SK-N-SH (cell line): ENCODE measurements around the gene C1QTNF9. TPM values are rescaled to one million over a fixed set of nuclear protein-coding genes. Genes with fewer than 3 reads are reported as not detected.

Experiments used
- CTCF ChIA-PET: fragments of 300-600, 350-600 bp; formaldehyde crosslinking; extraction: SDS; loops from one replicate; lab custom pipeline; 2021; lab: Yijun Ruan, JAX
- POLR2A ChIA-PET: fragments of 350-600 bp; sonication (Branson Sonifier 250); formaldehyde crosslinking; extraction: SDS; loops from one replicate; lab custom pipeline; 2020; ENCODE audit warnings: antibody characterized with exemption, inconsistent platforms; lab: Yijun Ruan, JAX
- DNase-seq: peaks from one replicate; pipeline ENCODE4 v3.0.0; 2012
- H2AFZ ChIP-seq: fragments of 200-600 bp; sonication (generic); 2 replicates; pipeline ENCODE4 v1.8.1; 2016; ENCODE audit warnings: antibody characterized with exemption, mild to moderate bottlenecking, low read depth
- H3F3A ChIP-seq: fragments of 200-600 bp; sonication (generic); replicated peaks from 2 replicates; pipeline ENCODE3; 2016; ENCODE audit warnings: antibody characterized with exemption, mild to moderate bottlenecking; ENCODE audit not compliant: insufficient read depth
- H3K27ac ChIP-seq, 2 experiments: fragments of 200-500 bp in 1 of 2; fragments of 200-600 bp in 1 of 2; sonication (Bioruptor generic) in 1 of 2; sonication (generic), shearing (Covaris generic) in 1 of 2; 2 replicates each; pipeline versions ENCODE4 v1.5.1 to v1.6.1; 2014 to 2016; ENCODE audit warnings: low read depth in 2 of 2, inconsistent platforms in 1 of 2, low read length in 1 of 2, mild to moderate bottlenecking in 1 of 2, mixed read lengths in 1 of 2
- H3K27me3 ChIP-seq: fragments of 200-600 bp; sonication (generic), shearing (Covaris generic); 2 replicates; pipeline ENCODE4 v1.6.1; 2016; ENCODE audit warnings: mixed run types; ENCODE audit not compliant: insufficient read depth
- H3K36me3 ChIP-seq, 2 experiments: fragments of 200-500 bp in 1 of 2; fragments of 200-600 bp in 1 of 2; sonication (Bioruptor generic) in 1 of 2; sonication (generic) in 1 of 2; replicated peaks in 1 of 2; 2 replicates each; pipeline versions ENCODE3 to v1.5.1; 2014 to 2016; ENCODE audit warnings: low read length in 1 of 2, mild to moderate bottlenecking in 1 of 2; ENCODE audit not compliant: insufficient read depth in 2 of 2, control insufficient read depth in 1 of 2
- H3K4me1 ChIP-seq, 2 experiments: fragments of 200-500 bp in 1 of 2; fragments of 200-600 bp in 1 of 2; sonication (Bioruptor generic) in 1 of 2; sonication (generic), shearing (Covaris generic) in 1 of 2; 2 replicates each; pipeline versions ENCODE4 v1.5.1 to v1.6.1; 2014 to 2016; ENCODE audit warnings: low read depth in 1 of 2, low read length in 1 of 2, mixed run types in 1 of 2; ENCODE audit not compliant: insufficient read depth in 2 of 2, control insufficient read depth in 1 of 2
- H3K4me2 ChIP-seq: fragments of 200-600 bp; sonication (generic), shearing (Covaris generic); 2 replicates; pipeline ENCODE4 v1.6.1; 2017; ENCODE audit warnings: mixed run types
- H3K4me3 ChIP-seq, 2 experiments: fragments of 200-500 bp in 1 of 2; fragments of 200-600 bp in 1 of 2; sonication (Bioruptor generic) in 1 of 2; sonication (generic), shearing (Covaris generic) in 1 of 2; 2 replicates each; pipeline versions ENCODE4 v1.5.1 to v1.8.1; 2014 to 2016; ENCODE audit warnings: low read depth in 2 of 2, inconsistent platforms in 1 of 2, low read length in 1 of 2, mild to moderate bottlenecking in 1 of 2, mixed read lengths in 1 of 2, moderate library complexity in 1 of 2
- H3K79me2 ChIP-seq: fragments of 200-600 bp; sonication (generic); 2 replicates; pipeline ENCODE4 v1.8.1; 2017; ENCODE audit warnings: mild to moderate bottlenecking; ENCODE audit not compliant: insufficient read depth
- H3K9ac ChIP-seq: fragments of 200-600 bp; sonication (generic); 2 replicates; pipeline ENCODE4 v1.6.1; 2017; ENCODE audit warnings: mixed run types
- H3K9me2 ChIP-seq: fragments of 200-600 bp; sonication (generic); 2 replicates; pipeline ENCODE4 v1.6.1; 2017; ENCODE audit warnings: mixed run types
- H3K9me3 ChIP-seq: fragments of 200-600 bp; sonication (generic); 2 replicates; pipeline ENCODE4 v1.6.1; 2017; ENCODE audit warnings: mixed run types, mild to moderate bottlenecking, moderate library complexity
- H4K20me1 ChIP-seq: fragments of 200-600 bp; sonication (generic); 2 replicates; pipeline ENCODE4 v1.6.1; 2017; ENCODE audit warnings: mild to moderate bottlenecking, mixed run types; ENCODE audit not compliant: insufficient read depth
- CHD2 ChIP-seq: fragments of 150-350 bp; IDR thresholded peaks from 2 replicates; pipeline ENCODE4 v1.6.1; 2018; ENCODE audit warnings: low read length; ENCODE audit not compliant: partially characterized antibody
- EP300 ChIP-seq, 2 experiments: IDR thresholded peaks; 2 replicates each; pipeline versions ENCODE4 v1.4.0 to v1.6.1; 2012; ENCODE audit warnings: borderline replicate concordance in 1 of 2, low read depth in 1 of 2, low read length in 1 of 2
- FOSL2 ChIP-seq: IDR thresholded peaks from 2 replicates; pipeline ENCODE4 v1.4.0; 2012; ENCODE audit warnings: low read depth, mild to moderate bottlenecking, moderate library complexity, borderline replicate concordance
- FOXJ3 ChIP-seq: sonication (generic); formaldehyde crosslinking; IDR thresholded peaks from 2 replicates; pipeline ENCODE4 v1.5.1; 2020; ENCODE audit warnings: mild to moderate bottlenecking, missing genetic modification reagents
- GABPA ChIP-seq: IDR thresholded peaks from 2 replicates; pipeline ENCODE4 v1.4.0; 2012; ENCODE audit warnings: low read depth, mild to moderate bottlenecking
- GATA2 ChIP-seq: sonication (generic); formaldehyde crosslinking; IDR thresholded peaks from 2 replicates; pipeline ENCODE4 v1.5.0; 2020; ENCODE audit warnings: mild to moderate bottlenecking, missing genetic modification reagents
- JUND ChIP-seq: IDR thresholded peaks from 2 replicates; pipeline ENCODE4 v1.4.0; 2012
- MEF2A ChIP-seq: IDR thresholded peaks from 2 replicates; pipeline ENCODE4 v1.4.0; 2012; ENCODE audit warnings: low read depth, borderline replicate concordance
- NFIC ChIP-seq: IDR thresholded peaks from 2 replicates; pipeline ENCODE4 v1.4.0; 2012; ENCODE audit warnings: borderline replicate concordance
- NRF1 ChIP-seq: IDR thresholded peaks from 2 replicates; pipeline ENCODE4 v1.6.1; 2012; ENCODE audit warnings: low read depth, mild to moderate bottlenecking, low read length
- RAD21 ChIP-seq: IDR thresholded peaks from 2 replicates; pipeline ENCODE4 v1.6.1; 2012; ENCODE audit warnings: mild to moderate bottlenecking, low read length
- TCF12 ChIP-seq: IDR thresholded peaks from 2 replicates; pipeline ENCODE4 v1.4.0; 2012
- TEAD4 ChIP-seq: IDR thresholded peaks from 2 replicates; pipeline ENCODE4 v1.4.0; 2012; ENCODE audit warnings: mild to moderate bottlenecking, borderline replicate concordance; ENCODE audit not compliant: insufficient read depth
- WGBS: methylation state at CpG from one replicate; pipeline ENCODE4 v1.1.6; 2017; ENCODE audit warnings: low lambda C conversion rate; 5-methylcytosine and 5-hydroxymethylcytosine counted together
- polyA plus RNA-seq, 3 experiments: library from polyadenylated mRNA; depleted of rRNA; stranded (reverse); fragments of >200 nt; gene quantifications; 2 replicates each; pipeline ENCODE4 v1.2.3, GENCODE V29; 2012
- TF ChIP-seq, protein P1 (sequence below): IDR thresholded peaks from 2 replicates; pipeline ENCODE4 v1.4.0; 2012; ENCODE audit warnings: low read depth, borderline replicate concordance
- TF ChIP-seq, protein P2 (sequence below): IDR thresholded peaks from 2 replicates; pipeline ENCODE4 v1.4.0; 2012; ENCODE audit warnings: low read depth
- TF ChIP-seq, protein P3 (sequence below): fragments of 200-600 bp; sonication (generic); IDR thresholded peaks from 2 replicates; pipeline ENCODE4 v1.6.1; 2017; ENCODE audit warnings: antibody characterized with exemption, mild to moderate bottlenecking, moderate library complexity
- TF ChIP-seq, protein P4 (sequence below): IDR thresholded peaks from 2 replicates; pipeline ENCODE4; 2012
- TF ChIP-seq, protein P5 (sequence below): fragments of 150-350 bp; IDR thresholded peaks from 2 replicates; pipeline ENCODE4 v1.6.1; 2016; ENCODE audit warnings: mild to moderate bottlenecking, low read depth, low read length
- TF ChIP-seq, protein P6 (sequence below): IDR thresholded peaks from 2 replicates; pipeline ENCODE4 v1.6.1; 2012; ENCODE audit warnings: mild to moderate bottlenecking, low read depth, low read length, moderate library complexity
- TF ChIP-seq, protein P7 (sequence below): IDR thresholded peaks from 2 replicates; pipeline ENCODE4 v1.4.0; 2012; ENCODE audit warnings: low read depth, borderline replicate concordance

Gene C1QTNF9
- polyA plus RNA-seq, 1 of the 3 experiments (the other 2 are of a cell fraction): not detected

DNA sequence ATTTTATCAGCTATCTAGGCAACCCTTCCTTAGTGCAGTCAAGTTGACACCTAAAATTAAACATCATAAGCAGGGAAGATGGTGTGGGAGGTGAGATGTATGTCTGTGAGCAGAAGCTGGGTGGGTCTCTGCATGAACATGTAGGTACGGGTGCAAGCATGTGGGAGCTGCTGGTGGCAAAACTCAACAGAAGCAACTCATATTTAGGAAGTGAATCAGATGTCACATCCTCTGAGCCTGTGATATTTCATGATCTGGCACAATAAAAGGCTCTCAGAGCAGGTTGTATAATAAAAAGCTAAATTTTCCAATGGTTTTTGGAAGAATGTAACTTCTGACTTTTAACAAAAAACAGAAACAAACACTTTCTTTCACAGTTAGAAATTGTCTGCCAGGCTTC lies 44.4 kb downstream of the C1QTNF9 start (continued):
- TF ChIP-seq EP300 (IDR thresholded peaks at IDR 0.05; ENCODE audit: borderline replicate concordance in 1 of 2, low read depth in 1 of 2, low read length in 1 of 2) (no peak), TCF12 (no peak), FOSL2 (no peak)
- TF ChIP-seq, protein P1, sequence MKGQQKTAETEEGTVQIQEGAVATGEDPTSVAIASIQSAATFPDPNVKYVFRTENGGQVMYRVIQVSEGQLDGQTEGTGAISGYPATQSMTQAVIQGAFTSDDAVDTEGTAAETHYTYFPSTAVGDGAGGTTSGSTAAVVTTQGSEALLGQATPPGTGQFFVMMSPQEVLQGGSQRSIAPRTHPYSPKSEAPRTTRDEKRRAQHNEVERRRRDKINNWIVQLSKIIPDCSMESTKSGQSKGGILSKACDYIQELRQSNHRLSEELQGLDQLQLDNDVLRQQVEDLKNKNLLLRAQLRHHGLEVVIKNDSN: no peak

DNA sequence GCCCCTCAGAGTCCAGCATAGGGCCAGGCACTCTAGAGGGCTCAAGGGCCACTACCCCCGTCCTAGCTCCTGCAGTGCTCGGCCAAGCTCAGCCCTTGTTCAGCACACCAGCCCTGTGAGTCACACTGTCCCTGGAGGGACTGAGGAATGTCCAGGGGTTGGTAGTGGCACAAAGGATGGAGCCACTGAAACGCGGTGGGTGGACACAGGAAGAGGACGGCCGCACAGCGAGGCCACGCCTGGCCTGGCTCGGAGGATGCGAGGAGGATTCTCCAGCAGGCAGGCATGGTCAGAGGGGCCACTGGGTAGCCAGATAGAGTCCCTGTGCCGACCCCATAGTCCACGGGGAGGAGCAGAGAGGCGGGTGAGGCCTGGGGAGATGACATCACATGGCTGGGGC lies 45.7 kb downstream of the C1QTNF9 start:
- TF ChIP-seq GATA2 (CRISPR knock-in tag): no peak
- no peak for TF ChIP-seq NFIC
- TF ChIP-seq, protein P1: no peak
- no peak for TF ChIP-seq CHD2
- TF ChIP-seq JUND: no peak
- TF ChIP-seq, protein P2, sequence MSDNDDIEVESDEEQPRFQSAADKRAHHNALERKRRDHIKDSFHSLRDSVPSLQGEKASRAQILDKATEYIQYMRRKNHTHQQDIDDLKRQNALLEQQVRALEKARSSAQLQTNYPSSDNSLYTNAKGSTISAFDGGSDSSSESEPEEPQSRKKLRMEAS: no peak
- no peak for TF ChIP-seq NRF1
- no peak for TF ChIP-seq GABPA
- TF ChIP-seq, protein P3, sequence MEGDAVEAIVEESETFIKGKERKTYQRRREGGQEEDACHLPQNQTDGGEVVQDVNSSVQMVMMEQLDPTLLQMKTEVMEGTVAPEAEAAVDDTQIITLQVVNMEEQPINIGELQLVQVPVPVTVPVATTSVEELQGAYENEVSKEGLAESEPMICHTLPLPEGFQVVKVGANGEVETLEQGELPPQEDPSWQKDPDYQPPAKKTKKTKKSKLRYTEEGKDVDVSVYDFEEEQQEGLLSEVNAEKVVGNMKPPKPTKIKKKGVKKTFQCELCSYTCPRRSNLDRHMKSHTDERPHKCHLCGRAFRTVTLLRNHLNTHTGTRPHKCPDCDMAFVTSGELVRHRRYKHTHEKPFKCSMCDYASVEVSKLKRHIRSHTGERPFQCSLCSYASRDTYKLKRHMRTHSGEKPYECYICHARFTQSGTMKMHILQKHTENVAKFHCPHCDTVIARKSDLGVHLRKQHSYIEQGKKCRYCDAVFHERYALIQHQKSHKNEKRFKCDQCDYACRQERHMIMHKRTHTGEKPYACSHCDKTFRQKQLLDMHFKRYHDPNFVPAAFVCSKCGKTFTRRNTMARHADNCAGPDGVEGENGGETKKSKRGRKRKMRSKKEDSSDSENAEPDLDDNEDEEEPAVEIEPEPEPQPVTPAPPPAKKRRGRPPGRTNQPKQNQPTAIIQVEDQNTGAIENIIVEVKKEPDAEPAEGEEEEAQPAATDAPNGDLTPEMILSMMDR: no peak
- no peak for TF ChIP-seq EP300 (IDR thresholded peaks at IDR 0.05; ENCODE audit: borderline replicate concordance in 1 of 2, low read depth in 1 of 2, low read length in 1 of 2)
- TF ChIP-seq TEAD4: no peak
- TF ChIP-seq, protein P4, sequence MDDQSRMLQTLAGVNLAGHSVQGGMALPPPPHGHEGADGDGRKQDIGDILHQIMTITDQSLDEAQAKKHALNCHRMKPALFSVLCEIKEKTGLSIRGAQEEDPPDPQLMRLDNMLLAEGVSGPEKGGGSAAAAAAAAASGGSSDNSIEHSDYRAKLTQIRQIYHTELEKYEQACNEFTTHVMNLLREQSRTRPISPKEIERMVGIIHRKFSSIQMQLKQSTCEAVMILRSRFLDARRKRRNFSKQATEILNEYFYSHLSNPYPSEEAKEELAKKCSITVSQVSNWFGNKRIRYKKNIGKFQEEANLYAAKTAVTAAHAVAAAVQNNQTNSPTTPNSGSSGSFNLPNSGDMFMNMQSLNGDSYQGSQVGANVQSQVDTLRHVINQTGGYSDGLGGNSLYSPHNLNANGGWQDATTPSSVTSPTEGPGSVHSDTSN: no peak
- no peak for TF ChIP-seq MEF2A
- no peak for TF ChIP-seq FOXJ3 (CRISPR knock-in tag)
- TF ChIP-seq, protein P5, sequence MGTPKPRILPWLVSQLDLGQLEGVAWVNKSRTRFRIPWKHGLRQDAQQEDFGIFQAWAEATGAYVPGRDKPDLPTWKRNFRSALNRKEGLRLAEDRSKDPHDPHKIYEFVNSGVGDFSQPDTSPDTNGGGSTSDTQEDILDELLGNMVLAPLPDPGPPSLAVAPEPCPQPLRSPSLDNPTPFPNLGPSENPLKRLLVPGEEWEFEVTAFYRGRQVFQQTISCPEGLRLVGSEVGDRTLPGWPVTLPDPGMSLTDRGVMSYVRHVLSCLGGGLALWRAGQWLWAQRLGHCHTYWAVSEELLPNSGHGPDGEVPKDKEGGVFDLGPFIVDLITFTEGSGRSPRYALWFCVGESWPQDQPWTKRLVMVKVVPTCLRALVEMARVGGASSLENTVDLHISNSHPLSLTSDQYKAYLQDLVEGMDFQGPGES: no peak
- TF ChIP-seq RAD21: no peak
- TF ChIP-seq, protein P6, sequence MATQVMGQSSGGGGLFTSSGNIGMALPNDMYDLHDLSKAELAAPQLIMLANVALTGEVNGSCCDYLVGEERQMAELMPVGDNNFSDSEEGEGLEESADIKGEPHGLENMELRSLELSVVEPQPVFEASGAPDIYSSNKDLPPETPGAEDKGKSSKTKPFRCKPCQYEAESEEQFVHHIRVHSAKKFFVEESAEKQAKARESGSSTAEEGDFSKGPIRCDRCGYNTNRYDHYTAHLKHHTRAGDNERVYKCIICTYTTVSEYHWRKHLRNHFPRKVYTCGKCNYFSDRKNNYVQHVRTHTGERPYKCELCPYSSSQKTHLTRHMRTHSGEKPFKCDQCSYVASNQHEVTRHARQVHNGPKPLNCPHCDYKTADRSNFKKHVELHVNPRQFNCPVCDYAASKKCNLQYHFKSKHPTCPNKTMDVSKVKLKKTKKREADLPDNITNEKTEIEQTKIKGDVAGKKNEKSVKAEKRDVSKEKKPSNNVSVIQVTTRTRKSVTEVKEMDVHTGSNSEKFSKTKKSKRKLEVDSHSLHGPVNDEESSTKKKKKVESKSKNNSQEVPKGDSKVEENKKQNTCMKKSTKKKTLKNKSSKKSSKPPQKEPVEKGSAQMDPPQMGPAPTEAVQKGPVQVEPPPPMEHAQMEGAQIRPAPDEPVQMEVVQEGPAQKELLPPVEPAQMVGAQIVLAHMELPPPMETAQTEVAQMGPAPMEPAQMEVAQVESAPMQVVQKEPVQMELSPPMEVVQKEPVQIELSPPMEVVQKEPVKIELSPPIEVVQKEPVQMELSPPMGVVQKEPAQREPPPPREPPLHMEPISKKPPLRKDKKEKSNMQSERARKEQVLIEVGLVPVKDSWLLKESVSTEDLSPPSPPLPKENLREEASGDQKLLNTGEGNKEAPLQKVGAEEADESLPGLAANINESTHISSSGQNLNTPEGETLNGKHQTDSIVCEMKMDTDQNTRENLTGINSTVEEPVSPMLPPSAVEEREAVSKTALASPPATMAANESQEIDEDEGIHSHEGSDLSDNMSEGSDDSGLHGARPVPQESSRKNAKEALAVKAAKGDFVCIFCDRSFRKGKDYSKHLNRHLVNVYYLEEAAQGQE: no peak
- TF ChIP-seq, protein P7, sequence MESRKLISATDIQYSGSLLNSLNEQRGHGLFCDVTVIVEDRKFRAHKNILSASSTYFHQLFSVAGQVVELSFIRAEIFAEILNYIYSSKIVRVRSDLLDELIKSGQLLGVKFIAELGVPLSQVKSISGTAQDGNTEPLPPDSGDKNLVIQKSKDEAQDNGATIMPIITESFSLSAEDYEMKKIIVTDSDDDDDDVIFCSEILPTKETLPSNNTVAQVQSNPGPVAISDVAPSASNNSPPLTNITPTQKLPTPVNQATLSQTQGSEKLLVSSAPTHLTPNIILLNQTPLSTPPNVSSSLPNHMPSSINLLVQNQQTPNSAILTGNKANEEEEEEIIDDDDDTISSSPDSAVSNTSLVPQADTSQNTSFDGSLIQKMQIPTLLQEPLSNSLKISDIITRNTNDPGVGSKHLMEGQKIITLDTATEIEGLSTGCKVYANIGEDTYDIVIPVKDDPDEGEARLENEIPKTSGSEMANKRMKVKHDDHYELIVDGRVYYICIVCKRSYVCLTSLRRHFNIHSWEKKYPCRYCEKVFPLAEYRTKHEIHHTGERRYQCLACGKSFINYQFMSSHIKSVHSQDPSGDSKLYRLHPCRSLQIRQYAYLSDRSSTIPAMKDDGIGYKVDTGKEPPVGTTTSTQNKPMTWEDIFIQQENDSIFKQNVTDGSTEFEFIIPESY: no peak
- Histone ChIP-seq H3K27ac (no peak overlapping the region), H2AFZ (no peak overlapping the region), H3K4me1 (no peaks in the 10 kb centered on the region), H3K79me2 (no peaks in the 10 kb centered on the region), H3K4me2 (no peak overlapping the region), H3K9me2 (no peaks in the 10 kb centered on the region), H4K20me1 (no peaks in the 10 kb centered on the region), H3K4me3 (no peak overlapping the region), H3K9me3 (no peaks in the 10 kb centered on the region), H3K27me3 (no peaks in the 10 kb centered on the region), H3K36me3 (no peaks in the 10 kb centered on the region), H3K9ac (no peak overlapping the region), H3F3A (no peaks in the 10 kb centered on the region)
- DNase-seq: no peak
- POLR2A ChIA-PET: no interaction called here
- CTCF ChIA-PET: no interaction called here
- WGBS: 84% methylated on average over 10 of the region's 13 CpGs
